Measurements from ENCODE around the gene RNF214. TPM values are rescaled to one million over a fixed set of nuclear protein-coding genes. Genes with fewer than 3 reads are reported as not detected.

The RNF214 gene
- polyA plus RNA-seq, 3 donors, result 6.4 to 13.8 (median 7.8) TPM

GRCh38 chr11:117192401-117192875, 40.0 kb upstream of the RNF214 start:
- no peaks in the 10 kb centered on the region for H3K27me3 ChIP-seq (ENCODE audit: control insufficient read depth in 2 of 2, insufficient read depth in 2 of 2, low read length in 2 of 2)
- H3K9me3 ChIP-seq (replicated peaks in 1 of 2; ENCODE audit: control insufficient read depth in 1 of 2, insufficient read depth in 1 of 2, low read length in 2 of 2), result no peaks in the 10 kb centered on the region
- no peak for TF ChIP-seq CTCF (IDR thresholded peaks at IDR 0.05)
- peaks cover 73 to 80% of the 10 kb centered on the region in 2 donors for H3K36me3 ChIP-seq (replicated peaks in 1 of 2; ENCODE audit: control insufficient read depth in 1 of 2, insufficient read depth in 2 of 2, low read length in 2 of 2)
- WGBS (ENCODE audit: insufficient coverage), result 97% methylated on average over 5 of the region's 17 CpGs
- peaks cover 51 to 55% of the 10 kb centered on the region in 2 donors for H3K4me1 ChIP-seq (ENCODE audit: control insufficient read depth in 1 of 2, insufficient read depth in 2 of 2, low read length in 2 of 2)
- H2AFZ ChIP-seq (ENCODE audit: insufficient read depth, low read depth, low read length, poor library complexity, severe bottlenecking), result no peak overlapping the region
- H3K27me3 Mint-ChIP-seq (ENCODE audit: low read depth in 3 of 3), result peaks cover 0 to 3% (median 2%) of the 10 kb centered on the region in 3 donors
- H3K27ac ChIP-seq (ENCODE audit: low read depth in 1 of 2, low read length in 2 of 2), result peak overlapping the region in 1 of 2 donors; percentile 41
- no peak overlapping the region for H3K4me3 Mint-ChIP-seq
- peaks cover 0 to 2% (median 0%) of the 10 kb centered on the region in 7 donors for H3K9me3 Mint-ChIP-seq
- H3K9ac ChIP-seq (ENCODE audit: insufficient read depth, low read length, poor library complexity, severe bottlenecking), result no peak overlapping the region
- peaks cover 7% of the 10 kb centered on the region for H3K79me2 ChIP-seq (ENCODE audit: insufficient read depth, low read length)
- H3K36me3 Mint-ChIP-seq, result peaks cover 79 to 99% of the 10 kb centered on the region in 2 donors
- no peak overlapping the region for H3K4me3 ChIP-seq (replicated peaks in 1 of 3; ENCODE audit: low read depth in 2 of 3, low read length in 3 of 3)
- H3K27ac Mint-ChIP-seq, result peak overlapping the region in 1 of 7 donors; percentile 58
- no peak for DNase-seq
- no peaks in the 10 kb centered on the region for H4K20me1 ChIP-seq (ENCODE audit: insufficient read depth, low read length)
- no peak overlapping the region for H3K4me2 ChIP-seq (replicated peaks; ENCODE audit: extremely low read depth, low read length, poor library complexity, severe bottlenecking)
- intact Hi-C loops (cut with micrococcal nuclease), result no loop called here
- peaks cover 50% of the 10 kb centered on the region for H3K4me1 Mint-ChIP-seq

GRCh38 chr11:117193130-117194020, 39.1 kb upstream of the RNF214 start:
- peak overlapping the region in 1 of 2 donors; percentile 41 for H3K27ac ChIP-seq (ENCODE audit: low read depth in 1 of 2, low read length in 2 of 2)
- no peak overlapping the region for H2AFZ ChIP-seq (ENCODE audit: insufficient read depth, low read depth, low read length, poor library complexity, severe bottlenecking)
- peaks cover 70 to 90% of the 10 kb centered on the region in 2 donors for H3K36me3 ChIP-seq (replicated peaks in 1 of 2; ENCODE audit: control insufficient read depth in 1 of 2, insufficient read depth in 2 of 2, low read length in 2 of 2)
- 97% methylated on average over 11 of the region's 15 CpGs for WGBS (ENCODE audit: insufficient coverage)
- no peak for DNase-seq
- H3K4me2 ChIP-seq (replicated peaks; ENCODE audit: extremely low read depth, low read length, poor library complexity, severe bottlenecking), result no peak overlapping the region
- H3K27me3 Mint-ChIP-seq (ENCODE audit: low read depth in 3 of 3), result peaks cover 0 to 3% (median under 1%) of the 10 kb centered on the region in 3 donors
- H4K20me1 ChIP-seq (ENCODE audit: insufficient read depth, low read length), result no peaks in the 10 kb centered on the region
- peaks cover 45% of the 10 kb centered on the region for H3K4me1 Mint-ChIP-seq
- no peak for TF ChIP-seq CTCF (IDR thresholded peaks at IDR 0.05)
- peaks cover 77 to 99% of the 10 kb centered on the region in 2 donors for H3K36me3 Mint-ChIP-seq
- no peak overlapping the region for H3K4me3 ChIP-seq (replicated peaks in 1 of 3; ENCODE audit: low read depth in 2 of 3, low read length in 3 of 3)
- H3K27ac Mint-ChIP-seq, result peak overlapping the region in 2 of 7 donors; percentile 32 to 36
- H3K9me3 Mint-ChIP-seq, result peaks cover 0 to 3% (median 0%) of the 10 kb centered on the region in 7 donors
- peaks cover 42 to 45% of the 10 kb centered on the region in 2 donors for H3K4me1 ChIP-seq (ENCODE audit: control insufficient read depth in 1 of 2, insufficient read depth in 2 of 2, low read length in 2 of 2)
- no peak overlapping the region for H3K4me3 Mint-ChIP-seq
- no peaks in the 10 kb centered on the region for H3K9me3 ChIP-seq (replicated peaks in 1 of 2; ENCODE audit: control insufficient read depth in 1 of 2, insufficient read depth in 1 of 2, low read length in 2 of 2)
- intact Hi-C loops (cut with micrococcal nuclease), result no loop called here
- no peaks in the 10 kb centered on the region for H3K79me2 ChIP-seq (ENCODE audit: insufficient read depth, low read length)
- H3K27me3 ChIP-seq (ENCODE audit: control insufficient read depth in 2 of 2, insufficient read depth in 2 of 2, low read length in 2 of 2), result no peaks in the 10 kb centered on the region
- no peak overlapping the region for H3K9ac ChIP-seq (ENCODE audit: insufficient read depth, low read length, poor library complexity, severe bottlenecking)
